PC-9 (cell line): ENCODE measurements around the gene SNX11. TPM values are rescaled to one million over a fixed set of nuclear protein-coding genes. Genes with fewer than 3 reads are reported as not detected.

ENCODE experiments used
- Bru-seq: library from RNA; stranded (reverse); fragments of 400-500 nt; gene quantifications from one replicate; lab custom pipeline; 2021; lab: Mats Ljungman, UMichigan
- BruChase-seq, 2 experiments: library from RNA; stranded (reverse); fragments of 400-500 nt; gene quantifications; one replicate each; lab custom pipeline; 2021; lab: Mats Ljungman, UMichigan
- BruUV-seq: library from RNA; stranded (reverse); fragments of 400-500 nt; replicated peaks from 2 replicates; lab custom pipeline; 2021; lab: Mats Ljungman, UMichigan
- CTCF ChIA-PET: fragments of 300-600 bp; sonication (Branson Sonifier 250); formaldehyde crosslinking; loops from one replicate; lab custom pipeline; 2022; ENCODE audit warnings: antibody characterized with exemption; lab: Charles Lee
- POLR2A ChIA-PET: fragments of 300-600 bp; sonication (Branson Sonifier 250); formaldehyde crosslinking; loops from one replicate; lab custom pipeline; 2022; ENCODE audit warnings: antibody characterized with exemption; ENCODE audit not compliant: unreplicated experiment; lab: Charles Lee
- DNase-seq, 2 experiments: peaks; one replicate each; pipeline versions ENCODE4 v3.0.0 to v3.0.0-alpha.2; 2015 to 2022; ENCODE audit warnings: mixed read lengths in 1 of 2
- H2AFZ ChIP-seq: fragments of 200-600 bp; sonication (generic); 2 replicates; pipeline ENCODE4 v1.8.1; 2017; ENCODE audit warnings: antibody characterized with exemption
- H3F3A ChIP-seq: fragments of 200-600 bp; sonication (generic); 2 replicates; pipeline ENCODE4 v1.8.1; 2017; ENCODE audit warnings: antibody characterized with exemption, mild to moderate bottlenecking, low read depth; ENCODE audit not compliant: insufficient read depth
- H3K27ac ChIP-seq: fragments of 200-600 bp; sonication (generic); 2 replicates; pipeline ENCODE4 v1.6.1; 2016; ENCODE audit warnings: mixed run types
- H3K27me3 ChIP-seq: fragments of 200-600 bp; sonication (generic); 2 replicates; pipeline ENCODE4 v1.6.1; 2016; ENCODE audit warnings: low read depth, mixed run types; ENCODE audit not compliant: insufficient read depth
- H3K36me3 ChIP-seq: fragments of 200-600 bp; sonication (generic); 2 replicates; pipeline ENCODE4 v1.6.1; 2016; ENCODE audit warnings: low read depth, mixed run types
- H3K4me1 ChIP-seq: fragments of 200-600 bp; sonication (generic); replicated peaks from 2 replicates; pipeline ENCODE4 v1.6.1; 2016; ENCODE audit warnings: mixed run types; ENCODE audit not compliant: insufficient read depth
- H3K4me2 ChIP-seq: fragments of 200-600 bp; sonication (generic); 2 replicates; pipeline ENCODE4 v1.6.1; 2017; ENCODE audit warnings: mixed run types
- H3K4me3 ChIP-seq: fragments of 200-600 bp; sonication (generic); 2 replicates; pipeline ENCODE4 v1.6.1; 2016; ENCODE audit warnings: mixed run types
- H3K79me2 ChIP-seq: fragments of 200-600 bp; sonication (generic); 2 replicates; pipeline ENCODE4 v1.6.1; 2017; ENCODE audit warnings: low read depth, mixed run types
- H3K9me2 ChIP-seq: fragments of 200-600 bp; sonication (generic); 2 replicates; pipeline ENCODE4 v1.8.1; 2017; ENCODE audit warnings: mild to moderate bottlenecking; ENCODE audit not compliant: insufficient read depth
- H3K9me3 ChIP-seq: fragments of 200-600 bp; sonication (generic); 2 replicates; pipeline ENCODE4 v1.8.1; 2016; ENCODE audit warnings: low read depth; ENCODE audit not compliant: insufficient read depth
- H4K20me1 ChIP-seq: fragments of 200-600 bp; sonication (generic); 2 replicates; pipeline ENCODE4 v1.8.1; 2017; ENCODE audit not compliant: insufficient read depth
- CTCF ChIP-seq: fragments of 200-600 bp; sonication (generic); conservative IDR thresholded peaks from 2 replicates; pipeline ENCODE4 v1.6.1; 2017; ENCODE audit warnings: mixed run types, antibody characterized with exemption, mild to moderate bottlenecking, moderate library complexity
- EZH2 ChIP-seq: fragments of 200-600 bp; sonication (generic); IDR thresholded peaks from 2 replicates; pipeline ENCODE4 v1.8.0; 2017; ENCODE audit warnings: antibody characterized with exemption, low read depth
- intact Hi-C: fragments of 100-400 bp; cut with micrococcal nuclease; formaldehyde crosslinking; loops from one replicate; pipeline ENCODE4 v1.10.0; 2022; ENCODE audit not compliant: unreplicated experiment
- long read RNA-seq: library from polyadenylated mRNA; stranded (forward); transcript quantifications from one replicate; pipeline ENCODE4 v2.0.0, GENCODE V29; 2022
- total RNA-seq: library from RNA; stranded (reverse); gene quantifications from 2 replicates; pipeline ENCODE4 v1.2.3, GENCODE V29; 2021

The SNX11 gene, protein sequence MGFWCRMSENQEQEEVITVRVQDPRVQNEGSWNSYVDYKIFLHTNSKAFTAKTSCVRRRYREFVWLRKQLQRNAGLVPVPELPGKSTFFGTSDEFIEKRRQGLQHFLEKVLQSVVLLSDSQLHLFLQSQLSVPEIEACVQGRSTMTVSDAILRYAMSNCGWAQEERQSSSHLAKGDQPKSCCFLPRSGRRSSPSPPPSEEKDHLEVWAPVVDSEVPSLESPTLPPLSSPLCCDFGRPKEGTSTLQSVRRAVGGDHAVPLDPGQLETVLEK
- total RNA-seq (16.0 and 17.0 TPM in 2 replicates), Bru-seq, nascent RNA (percentile 73 among the genes with signal in this experiment), BruChase-seq, experiment 1, labeled RNA remaining after a 2-hour chase (percentile 71 among the genes with signal in this experiment), BruChase-seq, experiment 2, labeled RNA remaining after a 6-hour chase (percentile 73 among the genes with signal in this experiment)
- long read RNA-seq, transcript SNX11-201 (7 exons, 2,315 nt) = major isoform, 12 of 23 reads
- long read RNA-seq, partial matches to known transcripts = 0 of 23 reads
- long read RNA-seq, other reads (novel, unspliced or antisense) = 7 of 23 reads

DNA sequence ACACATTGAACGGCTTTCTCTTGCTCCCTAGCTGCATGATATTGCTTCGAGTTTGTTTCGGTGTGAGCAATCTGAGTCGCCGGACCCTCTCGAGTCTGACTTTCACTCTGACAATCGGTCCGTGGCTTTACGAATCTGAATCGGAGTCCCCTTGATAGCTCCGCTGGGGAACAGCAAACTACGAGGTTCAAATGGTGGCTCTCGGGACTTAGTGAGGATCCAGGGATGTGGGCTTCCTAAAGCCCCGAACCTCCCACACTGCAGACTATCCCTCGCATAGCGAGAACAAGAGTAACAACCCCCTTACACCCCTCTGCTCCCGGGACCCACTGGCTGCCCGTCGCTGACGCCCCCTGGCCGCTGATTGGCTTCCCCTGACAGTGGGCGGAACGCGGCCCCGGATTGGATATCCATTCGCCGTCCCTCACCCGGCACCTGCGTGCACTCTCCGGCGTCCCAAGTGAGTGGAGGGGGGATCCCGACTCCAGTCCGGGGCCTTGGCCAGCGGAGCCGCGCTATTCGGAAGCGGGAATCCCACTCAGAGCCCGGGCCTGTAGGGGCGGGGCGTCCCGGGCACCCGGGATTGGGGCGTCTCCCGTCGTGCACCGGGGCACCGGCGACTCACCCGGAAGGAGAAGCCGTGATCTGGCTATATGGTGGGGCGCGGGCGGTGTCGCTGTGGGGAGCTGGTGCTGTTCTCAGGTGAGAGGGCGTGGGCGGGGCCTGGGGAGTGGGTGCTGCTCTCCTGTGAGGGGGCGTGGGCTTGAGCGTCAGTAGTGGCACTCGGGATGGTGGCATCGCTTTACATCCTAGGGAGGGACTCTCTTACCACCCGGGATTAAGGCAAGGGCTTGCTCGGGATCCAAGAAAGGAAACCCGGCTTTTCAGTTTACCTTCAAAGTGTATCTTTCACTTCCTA is at the start of gene SNX11:
Gene SNX11 (plus strand): TSS at position 630 of the 919 bp plus-strand sequence. CDS start 4,278 bp downstream, outside the sequence.
- 0 out of 2 replicates have a peak, but pooled peaks cover 4% of the 10 kb centered on the region for H3K9me3 ChIP-seq
- peak within 1 kb of the TSS; percentile 94 for H3K4me3 ChIP-seq
- H3K9me2 ChIP-seq = no peaks in the 10 kb centered on the region
- peak within 1 kb of the TSS; percentile 90 for H3K27ac ChIP-seq
- H3F3A ChIP-seq = peaks cover 32% of the 10 kb centered on the region
- H3K4me1 ChIP-seq = peaks cover 8% of the 10 kb centered on the region
- H2AFZ ChIP-seq = peak within 1 kb of the TSS; percentile 100
- peak within 1 kb of the TSS; percentile 89 for H3K4me2 ChIP-seq
- intact Hi-C loops = no loop called here
- peak; percentile 90 to 94 for DNase-seq
- ChIA-PET POLR2A (interaction anchor here (0.5 to 0.7 kb wide), 5 partner anchors 16 to 379 kb away, joined by 3 to 6 read pairs (median 3); no protein-coding TSS in a partner anchor), CTCF (interaction anchor here (0.6 to 1.3 kb wide), 2 partner anchors 11 to 80 kb away, joined by 3 read pairs; no protein-coding TSS in a partner anchor)
- peaks cover 40% of the 10 kb centered on the region for H3K79me2 ChIP-seq
- H4K20me1 ChIP-seq = no peaks in the 10 kb centered on the region; the same call in 1 of the 2 replicates
- no peaks in the 10 kb centered on the region for H3K27me3 ChIP-seq
- TSS peak; percentile 75 for BruUV-seq
- no peak for TF ChIP-seq EZH2
- TF ChIP-seq CTCF = peak; percentile 50; the same call in 1 of the 2 replicates
- no peaks in the 10 kb centered on the region for H3K36me3 ChIP-seq

DNA sequence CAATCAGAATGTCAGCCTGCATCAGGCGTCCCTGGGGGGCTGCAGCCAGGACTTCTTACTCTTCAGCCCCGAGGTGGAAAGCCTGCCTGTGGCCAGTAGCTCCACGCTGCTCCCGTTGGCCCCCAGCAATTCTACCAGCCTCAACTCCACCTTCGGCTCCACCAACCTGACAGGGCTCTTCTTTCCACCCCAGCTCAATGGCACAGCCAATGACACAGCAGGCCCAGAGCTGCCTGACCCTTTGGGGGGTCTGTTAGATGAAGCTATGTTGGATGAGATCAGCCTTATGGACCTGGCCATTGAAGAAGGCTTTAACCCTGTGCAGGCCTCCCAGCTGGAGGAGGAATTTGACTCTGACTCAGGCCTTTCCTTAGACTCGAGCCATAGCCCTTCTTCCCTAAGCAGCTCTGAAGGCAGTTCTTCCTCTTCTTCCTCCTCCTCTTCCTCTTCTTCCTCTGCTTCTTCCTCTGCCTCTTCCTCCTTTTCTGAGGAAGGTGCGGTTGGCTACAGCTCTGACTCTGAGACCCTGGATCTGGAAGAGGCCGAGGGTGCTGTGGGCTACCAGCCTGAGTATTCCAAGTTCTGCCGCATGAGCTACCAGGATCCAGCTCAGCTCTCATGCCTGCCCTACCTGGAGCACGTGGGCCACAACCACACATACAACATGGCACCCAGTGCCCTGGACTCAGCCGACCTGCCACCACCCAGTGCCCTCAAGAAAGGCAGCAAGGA is 49.0 kb upstream of the SNX11 start:
- H3K36me3 ChIP-seq = peaks cover 52% of the 10 kb centered on the region
- H2AFZ ChIP-seq = no peak overlapping the region
- no TSS peak for BruUV-seq
- H3K4me1 ChIP-seq = peaks cover 17% of the 10 kb centered on the region
- H3K27me3 ChIP-seq = no peaks in the 10 kb centered on the region
- DNase-seq = no peak
- intact Hi-C loops = no loop called here
- H3F3A ChIP-seq = peaks cover 32% of the 10 kb centered on the region
- no peak overlapping the region for H3K27ac ChIP-seq
- no peak overlapping the region for H3K4me2 ChIP-seq
- ChIA-PET CTCF (interaction anchor here (1.3 kb wide), 1 partner anchor 33 kb away, joined by 3 read pairs; no protein-coding TSS in a partner anchor), POLR2A (no interaction called here)
- H3K79me2 ChIP-seq = peaks cover 17% of the 10 kb centered on the region; the same call in 1 of the 2 replicates
- H3K9me3 ChIP-seq = no peaks in the 10 kb centered on the region
- H3K9me2 ChIP-seq = no peaks in the 10 kb centered on the region
- no peak overlapping the region for H3K4me3 ChIP-seq
- TF ChIP-seq EZH2 (no peak), CTCF (no peak)
- H4K20me1 ChIP-seq = no peaks in the 10 kb centered on the region
